Nephron progenitor cell (in vitro differentiated cells): ENCODE measurements around the gene MRS2.

Experiments
- DNase-seq: peaks from one replicate; pipeline ENCODE4 v3.0.0; 2021
- H3K27ac Mint-ChIP-seq: 2 replicates; pipeline ENCODE4 v1.8.0; 2021; ENCODE audit warnings: mild to moderate bottlenecking, moderate library complexity, mixed read lengths
- H3K27me3 Mint-ChIP-seq: 2 replicates; pipeline ENCODE4 v1.8.0; 2021; ENCODE audit warnings: mild to moderate bottlenecking, low read depth, mixed read lengths; ENCODE audit not compliant: poor library complexity
- H3K36me3 Mint-ChIP-seq: 2 replicates; pipeline ENCODE4 v1.8.0; 2021; ENCODE audit warnings: low read depth, mixed read lengths
- H3K4me1 Mint-ChIP-seq: 2 replicates; pipeline ENCODE4 v1.8.0; 2021; ENCODE audit warnings: mixed read lengths
- H3K4me3 Mint-ChIP-seq: 2 replicates; pipeline ENCODE4 v1.8.0; 2021; ENCODE audit warnings: mild to moderate bottlenecking, moderate library complexity, mixed read lengths
- H3K9me3 Mint-ChIP-seq: 2 replicates; pipeline ENCODE4 v1.8.0; 2021; ENCODE audit warnings: mild to moderate bottlenecking, moderate library complexity, mixed read lengths
- CTCF ChIP-seq: fragments of 200-600 bp; sonication (generic); IDR thresholded peaks from 2 replicates; pipeline ENCODE4 v1.5.0; 2021; ENCODE audit warnings: antibody characterized with exemption

Gene MRS2

GRCh38 chr6:24432611-24433010 lies 29.9 kb downstream of the MRS2 start:
- H3K36me3 Mint-ChIP-seq, result peaks cover 26% of the 10 kb centered on the region
- H3K4me1 Mint-ChIP-seq, result no peaks in the 10 kb centered on the region
- peaks cover 5% of the 10 kb centered on the region for H3K27me3 Mint-ChIP-seq
- no peaks in the 10 kb centered on the region for H3K9me3 Mint-ChIP-seq
- H3K4me3 Mint-ChIP-seq, result no peak overlapping the region
- no peak overlapping the region for H3K27ac Mint-ChIP-seq
- no peak for DNase-seq
- no peak for TF ChIP-seq CTCF

GRCh38 chr6:24436979-24437378 lies 34.2 kb downstream of the MRS2 start:
- H3K9me3 Mint-ChIP-seq, result no peaks in the 10 kb centered on the region
- no peak overlapping the region for H3K27ac Mint-ChIP-seq

GRCh38 chr6:24439858-24440539 lies 37.3 kb downstream of the MRS2 start:
- DNase-seq, result no peak
- peaks cover 5% of the 10 kb centered on the region for H3K27me3 Mint-ChIP-seq

More at GRCh38 chr6:24436979-24437378, 34.2 kb downstream of the MRS2 start:
- Mint-ChIP-seq H3K4me3 (no peak overlapping the region), H3K4me1 (peaks cover 5% of the 10 kb centered on the region), H3K27me3 (peaks cover 5% of the 10 kb centered on the region), H3K36me3 (peaks cover 13% of the 10 kb centered on the region)
- no peak for TF ChIP-seq CTCF
- no peak for DNase-seq

GRCh38 chr6:24440897-24441598 lies 38.3 kb downstream of the MRS2 start:
- Mint-ChIP-seq H3K9me3 (no peaks in the 10 kb centered on the region), H3K27ac (no peak overlapping the region), H3K27me3 (peaks cover 5% of the 10 kb centered on the region), H3K4me1 (peaks cover 5% of the 10 kb centered on the region), H3K36me3 (peaks cover 7% of the 10 kb centered on the region), H3K4me3 (no peak overlapping the region)
- no peak for TF ChIP-seq CTCF
- no peak for DNase-seq

More at GRCh38 chr6:24439858-24440539, 37.3 kb downstream of the MRS2 start:
- Mint-ChIP-seq H3K9me3 (no peaks in the 10 kb centered on the region), H3K36me3 (peaks cover 7% of the 10 kb centered on the region), H3K27ac (no peak overlapping the region), H3K4me3 (no peak overlapping the region), H3K4me1 (peaks cover 5% of the 10 kb centered on the region)
- no peak for TF ChIP-seq CTCF

GRCh38 chr6:24441599-24441904 lies 38.8 kb downstream of the MRS2 start:
- H3K36me3 Mint-ChIP-seq, result peaks cover 6% of the 10 kb centered on the region
- H3K4me1 Mint-ChIP-seq, result peaks cover 5% of the 10 kb centered on the region
- H3K4me3 Mint-ChIP-seq, result no peak overlapping the region
- DNase-seq, result no peak
- no peak overlapping the region for H3K27ac Mint-ChIP-seq
- no peaks in the 10 kb centered on the region for H3K9me3 Mint-ChIP-seq
- H3K27me3 Mint-ChIP-seq, result peaks cover 5% of the 10 kb centered on the region
- no peak for TF ChIP-seq CTCF

GRCh38 chr6:24444588-24444987 lies 41.9 kb downstream of the MRS2 start:
- Mint-ChIP-seq H3K4me3 (no peak overlapping the region), H3K27me3 (no peaks in the 10 kb centered on the region), H3K4me1 (peaks cover 5% of the 10 kb centered on the region), H3K9me3 (no peaks in the 10 kb centered on the region), H3K27ac (no peak overlapping the region), H3K36me3 (no peaks in the 10 kb centered on the region)
- DNase-seq, result no peak
- TF ChIP-seq CTCF, result no peak
